Heart right ventricle (tissue), 16 donors: ENCODE data around the gene E2F1. TPM values are rescaled to one million over a fixed set of nuclear protein-coding genes. Genes with fewer than 3 reads are reported as not detected.
"Not testable (repeated sequence)": the region's sequence is repeated elsewhere in the genome, so short reads cannot be mapped to it uniquely, and the experiment has no call there.

Experiments used
- ATAC-seq, 8 donors: fragments of 200-7000 bp; cut with Tn5 transposase; one replicate each; pipeline ENCODE4 v1.9.1; 2020; ENCODE audit warnings: mild to moderate bottlenecking in 8 of 8, moderate library complexity in 8 of 8, moderate number of reproducible peaks in 1 of 8
- DNase-seq, 2 donors: peaks; one replicate each; pipeline ENCODE4 v3.0.0-alpha.2; 2020
- H3K27ac ChIP-seq, 10 donors: fragments of 200-600 bp; sonication (generic) in 2 of 10; one replicate each; pipeline versions ENCODE4 v1.5.0 to v1.8.0; 2020 to 2022; ENCODE audit warnings: mild to moderate bottlenecking in 3 of 10
- H3K27me3 ChIP-seq, 7 donors: fragments of 200-600 bp; one replicate each; pipeline ENCODE4 v1.8.0; 2021 to 2022; ENCODE audit warnings: mild to moderate bottlenecking in 2 of 7
- H3K36me3 ChIP-seq, 9 donors: fragments of 200-600 bp; sonication (generic) in 1 of 9; one replicate each; pipeline versions ENCODE4 v1.5.0 to v1.8.0; 2020 to 2022; ENCODE audit warnings: mild to moderate bottlenecking in 2 of 9
- H3K4me1 ChIP-seq, 9 donors: fragments of 200-600 bp; sonication (generic) in 1 of 9; one replicate each; pipeline versions ENCODE4 v1.5.0 to v1.8.0; 2020 to 2022; ENCODE audit warnings: mild to moderate bottlenecking in 4 of 9
- H3K4me3 ChIP-seq, 10 donors: fragments of 200-600 bp; sonication (generic) in 2 of 10; one replicate each; pipeline versions ENCODE4 v1.5.0 to v1.8.0; 2020 to 2022; ENCODE audit warnings: mild to moderate bottlenecking in 7 of 10, moderate library complexity in 2 of 10
- H3K9me3 ChIP-seq, 11 donors: fragments of 200-600 bp in 10 of 11; sonication (generic) in 2 of 11; one replicate each; pipeline versions ENCODE4 v1.5.0 to v1.8.0; 2013 to 2022; ENCODE audit warnings: mild to moderate bottlenecking in 2 of 11, control low read depth in 1 of 11, moderate library complexity in 1 of 11
- WGBS, 2 donors: extraction: QIAGEN DNeasy Blood & Tissue Kit; methylation state at CpG; one replicate each; pipeline ENCODE4 v1.1.7; 2013; ENCODE audit warnings: inconsistent platforms in 1 of 2; 5-methylcytosine and 5-hydroxymethylcytosine counted together
- intact Hi-C, 10 donors: fragments of 100-400 bp; cut with DNase I; formaldehyde crosslinking; loops; one replicate each; pipeline versions ENCODE4 v1.11.1 to v1.14.2; 2022
- polyA plus RNA-seq, 2 donors: library from polyadenylated mRNA; stranded (reverse); fragments of 200-250 nt; gene quantifications; one replicate each; pipeline ENCODE4 v1.2.3, GENCODE V29; 2013
- total RNA-seq, 10 donors: library from RNA; stranded (reverse); fragmentation: NEBNext Ultra II Directional in 3 of 10; extraction: Animal tissue kit (Norgen Biotek cat#: 25700) in 3 of 10; gene quantifications; one replicate each; pipeline versions ENCODE4 v1.2.1 to v1.2.4, GENCODE V29; 2021 to 2023
- TF ChIP-seq, protein P1 (sequence below), 9 donors: fragments of 200-600 bp; sonication (generic) in 2 of 9; IDR thresholded peaks; one replicate each; pipeline versions ENCODE4 v1.5.0 to v1.8.0; 2021 to 2022; ENCODE audit warnings: antibody characterized with exemption in 9 of 9, mild to moderate bottlenecking in 5 of 9, moderate library complexity in 1 of 9
- donor health status: Arrhythmogenic right ventricular cardiomyopathy.
- donor health status: ischemic (EF 13 %, LVEDD 7.1; RV severe dilation, severe dysfunction).
- donor health status: healthy with polysubstance abuse.
- donor health status: DM: no; HTN: yes; CAD: no.
- donor health status: DM: no; HTN: no; CAD: no.
- donor health status: ischemic (EF 25% LVEDD 6.9; RV normal size, moderate dysfunction).
- donor health status: ischemic (EF 25% LVEDD 5.7; RV mildly dilated, moderate dysfunction).
- donor health status: healthy.
- donor health status: DM: yes; HTN: yes; CAD: no.
- donor health status: Ischemic cardiomyopathy.
- donor health status: ischemic (EF 35%, LVEDD 5.7; RV mildly dilated, moderate dysfunction).
- donor health status: nonischemic (EF 11% LVEDD 7.7; RV severe dilation, severe dysfunction).
- donor health status: DM: yes; HTN: yes; CAD: no.
- donor health status: PGD.
- donor health status: ischemic (EF 29% LVEDD 5.4; RV normal size, mild dysfunction).
- donor health status: nonischemic (EF 23%, LVEDD 6.1; RV moderate dilation, normal function).

E2F1 gene
- total and polyA plus RNA-seq, 12 donors = 0.44 to 3.4 (median 1.2) TPM

DNA sequence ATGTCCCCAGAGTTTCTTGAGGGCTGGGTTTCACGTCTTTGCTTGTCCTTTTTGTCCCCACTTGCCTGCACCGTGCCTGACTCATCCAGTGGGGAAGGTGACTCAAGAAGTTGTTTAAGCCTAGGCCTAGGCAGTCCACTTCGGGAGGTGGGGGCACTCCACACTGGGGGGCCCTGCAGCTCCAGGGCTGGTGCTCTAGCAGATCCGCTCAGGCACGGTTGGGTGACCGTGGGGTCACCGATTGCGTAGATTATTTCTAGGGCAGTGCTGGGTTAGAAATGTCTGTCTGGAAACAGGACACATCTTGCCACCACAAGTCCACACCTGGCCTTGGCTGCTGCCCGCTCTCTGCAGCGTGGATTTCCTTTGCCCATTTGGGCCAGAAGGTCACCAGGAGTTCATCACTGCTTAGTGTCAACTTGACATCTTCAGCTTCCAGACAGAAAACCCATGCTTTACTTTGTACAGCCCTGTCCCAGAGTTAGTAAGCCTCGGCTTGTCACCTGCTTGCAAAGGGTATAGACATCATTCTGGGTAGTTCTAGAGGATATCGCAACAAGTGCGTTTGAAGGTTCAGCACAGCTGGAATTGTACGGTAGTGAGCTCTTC lies 37.7 kb downstream of the E2F1 start:
- no peak for DNase-seq
- Histone ChIP-seq H3K4me3 (no peak overlapping the region), H3K36me3 (peaks cover 0 to 32% (median 19%) of the 10 kb centered on the region in 9 donors), H3K9me3 (no peaks in the 10 kb centered on the region), H3K27ac (peak overlapping the region in 1 of 10 donors; percentile 29), H3K4me1 (peaks cover 1 to 43% (median 37%) of the 10 kb centered on the region in 9 donors), H3K27me3 (no peaks in the 10 kb centered on the region)
- TF ChIP-seq, protein P1, sequence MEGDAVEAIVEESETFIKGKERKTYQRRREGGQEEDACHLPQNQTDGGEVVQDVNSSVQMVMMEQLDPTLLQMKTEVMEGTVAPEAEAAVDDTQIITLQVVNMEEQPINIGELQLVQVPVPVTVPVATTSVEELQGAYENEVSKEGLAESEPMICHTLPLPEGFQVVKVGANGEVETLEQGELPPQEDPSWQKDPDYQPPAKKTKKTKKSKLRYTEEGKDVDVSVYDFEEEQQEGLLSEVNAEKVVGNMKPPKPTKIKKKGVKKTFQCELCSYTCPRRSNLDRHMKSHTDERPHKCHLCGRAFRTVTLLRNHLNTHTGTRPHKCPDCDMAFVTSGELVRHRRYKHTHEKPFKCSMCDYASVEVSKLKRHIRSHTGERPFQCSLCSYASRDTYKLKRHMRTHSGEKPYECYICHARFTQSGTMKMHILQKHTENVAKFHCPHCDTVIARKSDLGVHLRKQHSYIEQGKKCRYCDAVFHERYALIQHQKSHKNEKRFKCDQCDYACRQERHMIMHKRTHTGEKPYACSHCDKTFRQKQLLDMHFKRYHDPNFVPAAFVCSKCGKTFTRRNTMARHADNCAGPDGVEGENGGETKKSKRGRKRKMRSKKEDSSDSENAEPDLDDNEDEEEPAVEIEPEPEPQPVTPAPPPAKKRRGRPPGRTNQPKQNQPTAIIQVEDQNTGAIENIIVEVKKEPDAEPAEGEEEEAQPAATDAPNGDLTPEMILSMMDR (IDR thresholded peaks at IDR 0.05) = no peak
- 54 to 70% methylated on average over 14 of the region's 14 CpGs for WGBS, 2 donors
- peak in 6 of 8 donors; percentile 2 to 38 (median 16) for ATAC-seq
- intact Hi-C loops = loop anchor here in 1 of 10 donors (5.0 kb wide), 1 partner anchor 191 kb away; no protein-coding TSS in a partner anchor

DNA sequence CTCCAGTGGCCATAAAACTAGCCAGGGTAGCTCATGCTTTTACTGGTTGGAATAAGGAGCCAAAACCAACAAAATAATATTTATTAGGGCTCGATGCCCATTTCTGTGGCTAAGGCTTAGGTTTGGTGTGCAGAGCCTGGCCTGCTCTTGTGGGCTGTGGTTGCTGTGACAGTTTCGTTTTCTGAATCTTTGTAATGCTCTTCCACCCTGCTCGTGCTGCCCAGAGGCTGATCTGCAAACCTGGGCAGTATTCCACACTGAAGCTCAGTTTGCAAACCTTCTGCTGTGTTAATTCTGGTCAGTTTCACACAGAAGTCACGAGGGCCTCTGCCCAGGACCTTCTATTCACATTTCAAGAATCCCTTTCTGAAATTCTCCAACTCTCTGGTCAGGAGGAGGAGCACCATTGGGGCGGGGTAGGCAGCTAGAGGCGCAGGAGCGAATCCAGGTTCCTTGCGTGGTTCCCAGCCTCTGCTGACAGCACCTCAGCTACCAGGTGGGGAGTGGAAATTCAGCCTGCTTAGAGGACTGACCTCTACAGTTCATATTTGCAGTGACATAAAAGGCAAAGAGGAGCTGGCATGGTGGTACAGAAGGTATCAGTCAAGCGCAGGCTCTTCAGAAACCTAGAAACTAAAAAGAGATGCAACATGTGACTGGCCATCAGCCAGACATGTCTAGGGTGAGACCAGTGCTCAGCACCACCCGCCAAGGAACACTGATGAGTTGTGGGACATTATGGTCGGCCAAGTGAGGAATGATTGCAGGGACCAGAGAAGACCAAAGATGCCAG lies 38.4 kb downstream of the E2F1 start:
- DNase-seq = no peak
- H3K36me3 ChIP-seq = peaks cover 0 to 39% (median 23%) of the 10 kb centered on the region in 9 donors
- peak overlapping the region in 2 of 10 donors; percentile 12 to 16 for H3K27ac ChIP-seq
- WGBS, 2 donors = 62 to 66% methylated on average over 11 of the region's 11 CpGs
- no peaks in the 10 kb centered on the region for H3K27me3 ChIP-seq
- TF ChIP-seq, protein P1 (IDR thresholded peaks at IDR 0.05) = no peak
- intact Hi-C loops = loop anchor here in 1 of 10 donors (5.0 kb wide), 1 partner anchor 190 kb away; no protein-coding TSS in a partner anchor
- peak; percentile 9 to 66 (median 42) for ATAC-seq
- H3K4me1 ChIP-seq = peaks cover 0 to 36% (median 31%) of the 10 kb centered on the region in 9 donors
- no peak overlapping the region for H3K4me3 ChIP-seq
- no peaks in the 10 kb centered on the region for H3K9me3 ChIP-seq

DNA sequence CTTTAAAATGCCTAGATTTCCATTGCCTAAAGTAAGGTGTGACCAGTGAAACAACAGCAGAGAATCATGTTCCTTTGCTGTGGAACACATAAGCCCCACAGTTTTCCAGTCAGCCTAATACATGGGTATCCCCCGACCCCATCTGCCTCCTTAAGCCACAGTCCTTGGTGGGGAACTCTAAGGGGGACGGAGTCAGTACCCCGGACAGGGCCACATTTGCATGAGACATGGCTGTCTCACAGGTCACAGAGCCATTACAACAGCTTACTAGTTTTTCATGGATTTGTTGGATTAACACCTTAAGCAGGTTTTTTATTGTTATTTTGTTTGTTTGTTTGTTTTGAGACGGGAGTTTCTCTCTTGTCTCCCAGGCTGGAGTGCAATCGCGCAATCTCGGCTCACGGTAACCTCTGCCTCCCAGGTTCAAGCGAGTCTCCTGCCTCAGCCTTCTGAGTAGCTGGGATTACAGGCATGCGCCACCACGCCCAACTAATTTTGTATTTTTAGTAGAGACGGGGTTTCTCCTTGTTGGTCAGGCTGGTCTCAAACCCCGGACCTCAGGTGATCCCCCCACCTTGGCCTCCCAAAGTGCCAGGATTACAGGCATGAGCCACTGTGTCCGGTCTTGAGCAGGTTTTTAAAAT lies 39.1 kb downstream of the E2F1 start:
- H3K36me3 ChIP-seq = peaks cover 0 to 46% (median 27%) of the 10 kb centered on the region in 9 donors

DNA sequence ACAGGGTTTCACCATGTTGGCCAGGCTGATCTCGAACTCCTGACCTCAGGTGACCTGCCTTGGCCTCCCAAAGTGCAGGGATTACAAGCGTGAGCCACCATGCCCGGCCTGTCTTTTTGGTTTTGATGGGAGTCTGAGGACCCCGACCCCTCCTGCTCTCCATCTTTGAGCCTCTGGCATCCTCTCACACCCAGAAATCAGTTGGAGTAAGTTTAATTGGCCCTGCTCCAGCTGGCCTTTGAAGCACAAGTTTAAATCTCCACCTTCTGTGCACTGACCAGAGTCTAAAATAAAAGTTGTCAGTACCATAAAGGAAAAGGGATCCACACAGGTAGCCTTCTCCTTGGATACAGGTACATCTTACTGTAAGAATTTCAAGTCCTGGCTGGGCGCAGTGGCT lies 40.0 kb downstream of the E2F1 start:
- Histone ChIP-seq H3K27ac (no peak overlapping the region), H3K27me3 (no peaks in the 10 kb centered on the region), H3K4me1 (peaks cover 0 to 34% (median 28%) of the 10 kb centered on the region in 9 donors), H3K4me3 (no peak overlapping the region), H3K9me3 (no peaks in the 10 kb centered on the region), H3K36me3 (peaks cover 0 to 53% (median 33%) of the 10 kb centered on the region in 9 donors)
- intact Hi-C loops = loop anchor here in 1 of 10 donors (5.0 kb wide), 1 partner anchor 189 kb away; no protein-coding TSS in a partner anchor
- DNase-seq (no peak), ATAC-seq (no peak)
- TF ChIP-seq, protein P1 (IDR thresholded peaks at IDR 0.05) = no peak
- WGBS, 2 donors = 88 to 91% methylated on average over 5 of the region's 5 CpGs

More for the DNA sequence above, 39.1 kb downstream of the E2F1 start:
- intact Hi-C loops = loop anchor here in 1 of 10 donors (5.0 kb wide), 1 partner anchor 190 kb away; no protein-coding TSS in a partner anchor
- not testable (repeated sequence) for H3K9me3 ChIP-seq, H3K4me3 ChIP-seq, DNase-seq, ATAC-seq, H3K27me3 ChIP-seq
- Histone ChIP-seq H3K27ac (peak overlapping the region in 1 of 10 donors; percentile 16), H3K4me1 (peaks cover 0 to 34% (median 28%) of the 10 kb centered on the region in 9 donors)
- 84% methylated on average over 14 of the region's 14 CpGs for WGBS, 2 donors
